Skeletal muscle cell (primary cell): ENCODE measurements around the gene RAB17.
A peak's percentile ranks its signal among the peaks of the same experiment; 100 is the strongest.
"Not testable (repeated sequence)": the region's sequence is repeated elsewhere in the genome, so short reads cannot be mapped to it uniquely, and the experiment has no call there.

Experiments
- DNase-seq: peaks from one replicate; pipeline ENCODE4 v3.0.0-alpha.2; 2010; ENCODE audit warnings: low read depth
- H3K4me3 ChIP-seq: 2 replicates; pipeline ENCODE4 v1.5.1; 2011; ENCODE audit warnings: low read depth, mild to moderate bottlenecking, control low read depth, low read length, moderate library complexity

The RAB17 gene

GRCh38 chr2:237625777-237626176 lies 35.2 kb upstream of the RAB17 start:
- DNase-seq = no peak
- no peak overlapping the region for H3K4me3 ChIP-seq

- no peak for DNase-seq
Measured at GRCh38 chr2:237625216-237625705, 34.7 kb upstream of the RAB17 start.

GRCh38 chr2:237624565-237624964 lies 34.0 kb upstream of the RAB17 start:
- H3K4me3 ChIP-seq = no peak overlapping the region
- no peak for DNase-seq

More at GRCh38 chr2:237625216-237625705, 34.7 kb upstream of the RAB17 start:
- no peak overlapping the region for H3K4me3 ChIP-seq

- DNase-seq = peak; percentile 50
- H3K4me3 ChIP-seq = no peak overlapping the region
Measured at GRCh38 chr2:237623428-237624403, 33.2 kb upstream of the RAB17 start.

- no peak overlapping the region for H3K4me3 ChIP-seq
- peak; percentile 75 for DNase-seq
Measured at GRCh38 chr2:237618449-237618848, 27.9 kb upstream of the RAB17 start.

GRCh38 chr2:237617587-237617982 lies 27.1 kb upstream of the RAB17 start:
- H3K4me3 ChIP-seq = no peak overlapping the region
- DNase-seq = no peak

GRCh38 chr2:237616734-237617586 lies 26.4 kb upstream of the RAB17 start:
- H3K4me3 ChIP-seq = no peak overlapping the region
- peak; percentile 84 for DNase-seq

GRCh38 chr2:237616373-237616733 lies 25.8 kb upstream of the RAB17 start:
- H3K4me3 ChIP-seq = no peak overlapping the region
- DNase-seq = no peak

- no peak overlapping the region for H3K4me3 ChIP-seq
- DNase-seq = no peak
Measured at GRCh38 chr2:237615631-237616249, 25.2 kb upstream of the RAB17 start.

GRCh38 chr2:237614151-237614720 lies 23.7 kb upstream of the RAB17 start:
- no peak for DNase-seq
- H3K4me3 ChIP-seq = no peak overlapping the region

- no peak for DNase-seq
- no peak overlapping the region for H3K4me3 ChIP-seq
Measured at GRCh38 chr2:237613679-237614078, 23.1 kb upstream of the RAB17 start.

- H3K4me3 ChIP-seq = no peak overlapping the region
- no peak for DNase-seq
Measured at GRCh38 chr2:237612527-237613357, 22.2 kb upstream of the RAB17 start.

- DNase-seq, H3K4me3 ChIP-seq: not testable (repeated sequence)
Measured at GRCh38 chr2:237606522-237606921, 16.0 kb upstream of the RAB17 start.

- H3K4me3 ChIP-seq = no peak overlapping the region
- no peak for DNase-seq
Measured at GRCh38 chr2:237604960-237605359, 14.4 kb upstream of the RAB17 start.

- DNase-seq = no peak
- H3K4me3 ChIP-seq = no peak overlapping the region
Measured at GRCh38 chr2:237604391-237604790, 13.9 kb upstream of the RAB17 start.

GRCh38 chr2:237603718-237604362 lies 13.3 kb upstream of the RAB17 start:
- no peak overlapping the region for H3K4me3 ChIP-seq
- no peak for DNase-seq

GRCh38 chr2:237603049-237603717 lies 12.6 kb upstream of the RAB17 start:
- H3K4me3 ChIP-seq = no peak overlapping the region
- DNase-seq = no peak

GRCh38 chr2:237602409-237602808 lies 11.9 kb upstream of the RAB17 start:
- no peak overlapping the region for H3K4me3 ChIP-seq
- no peak for DNase-seq
